HG03196 (cell line): Measurements from ENCODE around the gene IGFBP2.

Experiments
- ATAC-seq: cut with Tn5 transposase; IDR thresholded peaks from one replicate; pipeline ENCODE4 v1.9.1; 2021; ENCODE audit not compliant: unreplicated experiment

Gene IGFBP2

DNA sequence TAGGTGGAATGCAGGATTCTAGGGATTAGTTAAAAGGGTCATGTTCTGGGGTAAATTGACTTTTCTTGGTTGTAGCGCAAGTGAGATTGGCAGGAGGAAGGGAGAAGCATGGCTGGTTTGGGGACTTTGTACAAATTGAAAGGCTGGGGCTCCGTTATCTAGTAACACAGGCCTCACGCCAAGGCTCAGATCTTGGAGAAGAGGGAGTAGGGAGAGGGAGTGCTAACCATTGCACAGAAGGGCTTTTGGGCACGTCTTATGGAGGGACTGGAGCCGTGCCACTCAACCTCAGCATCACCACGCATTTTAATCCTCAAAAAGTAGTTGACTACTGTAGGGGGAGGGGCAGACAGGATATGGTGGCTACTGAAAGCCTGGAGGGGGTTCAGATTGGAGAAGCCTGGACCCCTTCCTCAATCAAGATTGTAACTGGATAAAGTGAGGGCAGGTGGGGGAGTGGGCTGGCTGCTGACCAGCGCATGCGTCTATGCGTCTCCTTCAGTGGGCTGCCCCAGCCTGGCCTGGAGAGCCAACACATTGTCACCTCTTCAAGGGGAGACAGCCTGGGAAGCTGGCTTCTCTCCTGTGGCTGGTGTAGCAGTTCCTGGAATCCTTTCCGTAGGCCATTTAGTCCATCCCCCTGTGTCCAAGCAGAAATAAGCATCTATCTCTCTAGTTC, 47.9 kb downstream of the IGFBP2 start:
- no peak for ATAC-seq

DNA sequence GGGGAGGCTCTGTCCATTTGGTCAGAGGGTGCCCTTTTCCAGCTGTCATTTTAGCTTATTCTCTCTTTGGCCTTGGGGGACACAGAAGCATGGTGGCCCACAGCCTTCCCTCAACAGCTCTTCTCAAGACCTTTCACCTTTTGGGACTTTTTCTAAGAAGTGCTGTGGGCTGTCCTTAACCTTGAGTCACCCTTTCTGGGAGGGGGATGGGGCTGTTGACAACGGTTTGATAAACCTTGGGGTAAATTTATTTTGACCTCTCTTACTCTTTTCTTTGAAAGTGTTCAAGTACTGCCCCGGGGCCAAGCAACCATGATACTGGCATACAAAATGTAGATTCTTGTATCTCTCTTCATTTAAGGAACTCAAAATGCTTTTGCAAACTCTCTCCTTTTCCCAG, 48.5 kb downstream of the IGFBP2 start:
- ATAC-seq = no peak

- no peak for ATAC-seq
Measured at GRCh38 chr2:216683846-216684245, 50.6 kb downstream of the IGFBP2 start.

- no peak for ATAC-seq
Measured at GRCh38 chr2:216685327-216685875, 52.2 kb downstream of the IGFBP2 start.

DNA sequence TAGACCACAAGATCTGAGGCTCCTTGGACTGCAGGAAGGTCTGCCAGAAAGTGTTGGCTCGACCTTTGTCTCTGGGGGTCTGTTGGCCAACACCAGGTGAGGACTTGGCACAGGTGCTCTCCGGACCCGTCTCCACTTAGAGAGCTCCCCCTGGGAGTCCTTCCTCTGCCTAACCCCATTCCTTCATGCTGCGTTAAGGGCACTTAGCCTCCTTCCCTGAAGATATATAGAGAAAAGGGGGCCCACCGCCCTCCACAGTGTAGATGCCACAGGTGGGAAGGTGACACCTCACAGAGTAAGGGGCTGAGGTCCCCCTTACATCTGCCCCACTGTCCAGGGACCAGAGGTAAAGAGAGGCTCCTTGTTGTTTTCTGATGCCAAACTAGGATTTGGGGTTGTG, 53.9 kb downstream of the IGFBP2 start:
- ATAC-seq = no peak

- ATAC-seq = no peak
Measured at GRCh38 chr2:216687646-216688045, 54.4 kb downstream of the IGFBP2 start.

GRCh38 chr2:216688731-216689340, 55.6 kb downstream of the IGFBP2 start:
- ATAC-seq = no peak

DNA sequence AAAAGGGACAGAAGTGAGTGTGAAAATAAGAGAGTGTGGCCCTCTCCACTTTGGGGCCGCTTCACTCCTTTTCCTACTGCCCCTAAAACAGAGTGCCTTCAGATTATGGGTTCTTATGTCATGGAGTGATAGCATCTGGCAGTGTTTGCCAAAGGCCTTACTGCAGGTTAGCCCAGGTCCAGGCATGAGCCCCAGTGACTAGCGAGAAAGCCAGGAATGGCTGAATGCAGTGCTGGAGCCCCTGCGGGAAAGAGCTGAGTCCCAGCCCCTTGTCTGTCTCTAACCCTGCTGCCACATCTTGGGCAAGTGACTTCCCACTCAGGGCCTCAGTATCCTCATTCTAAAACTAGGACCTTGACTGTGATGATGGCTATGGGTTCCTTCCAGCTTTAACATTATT, 56.2 kb downstream of the IGFBP2 start:
- ATAC-seq = no peak

GRCh38 chr2:216690456-216690852, 57.2 kb downstream of the IGFBP2 start:
- no peak for ATAC-seq

DNA sequence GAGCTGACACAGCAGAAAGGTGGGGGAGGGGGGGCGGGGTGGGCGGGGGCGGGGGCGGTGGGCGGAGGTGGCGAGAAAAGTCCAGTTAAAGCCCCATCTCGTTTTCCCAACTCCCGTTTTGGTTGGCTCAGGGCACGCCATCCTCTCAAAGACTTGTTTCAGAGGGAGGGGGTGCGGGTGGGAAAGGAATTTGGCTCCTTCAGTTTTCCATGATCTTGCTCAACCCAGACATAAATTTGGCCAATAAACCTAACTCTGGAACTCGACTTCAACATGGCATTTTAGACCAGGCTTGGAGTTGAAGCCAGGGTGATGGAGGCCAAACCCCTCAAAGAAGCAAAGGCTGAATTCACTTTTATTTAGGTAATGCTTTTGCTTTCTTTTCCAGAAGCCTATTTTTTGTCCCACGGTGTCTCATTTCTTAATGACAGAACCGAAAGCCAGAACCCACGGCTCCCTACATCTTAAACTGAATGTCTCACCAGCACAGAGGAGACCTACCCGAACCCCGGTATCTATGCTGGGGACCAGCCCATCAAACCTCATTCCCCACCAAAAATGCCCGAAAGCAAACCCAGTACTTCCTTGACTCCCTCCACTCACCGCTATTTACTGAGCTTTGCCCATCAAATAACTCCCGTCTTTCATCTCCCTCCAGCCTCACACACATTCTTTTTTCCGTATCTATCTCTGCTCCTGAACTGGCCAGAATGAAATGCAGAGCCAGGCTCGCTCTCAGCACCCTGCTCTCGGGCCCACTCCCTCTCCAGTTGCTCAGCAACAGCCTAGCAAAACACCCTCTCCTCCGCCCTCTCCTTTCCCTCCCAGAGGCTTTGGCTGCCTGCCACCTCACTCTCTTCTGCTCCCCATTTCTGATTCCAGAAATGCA, 57.9 kb downstream of the IGFBP2 start:
- no peak for ATAC-seq

DNA sequence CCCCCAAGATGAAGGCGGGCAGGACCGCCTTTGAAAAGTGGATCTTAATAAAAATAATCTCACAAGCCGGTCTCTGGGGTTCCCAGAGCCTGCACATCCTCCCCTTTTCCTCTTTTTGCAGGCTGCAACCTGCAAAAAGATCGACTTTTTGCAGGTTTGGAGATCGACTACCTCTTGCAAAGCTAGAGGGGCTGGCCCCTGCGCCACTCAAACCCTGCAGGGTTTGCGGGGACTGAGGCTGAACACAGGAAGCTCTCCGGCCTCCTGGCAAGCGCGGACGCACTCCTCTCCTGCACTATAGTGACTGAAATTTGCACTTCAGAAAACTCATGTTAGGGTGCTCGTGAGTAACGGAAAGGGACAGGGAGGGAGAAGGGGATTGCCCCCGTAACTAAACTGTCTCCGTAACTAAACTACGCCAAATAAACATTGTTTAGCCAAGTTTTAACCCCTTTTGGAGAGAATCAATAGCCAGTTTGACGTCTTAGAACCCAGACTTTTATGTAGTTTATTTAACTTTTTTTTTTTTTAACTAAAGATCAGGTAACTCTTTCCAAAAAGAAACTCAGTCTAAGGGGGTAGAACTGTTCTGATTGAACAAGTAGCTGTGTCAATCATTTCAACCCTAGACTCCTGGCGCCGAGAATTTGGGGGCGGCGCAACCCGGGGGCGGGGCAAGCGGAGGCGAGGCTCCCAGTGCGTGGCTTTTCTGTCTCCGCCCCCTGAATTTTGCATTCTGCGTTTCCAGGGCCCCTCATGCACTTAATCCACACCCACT, 59.6 kb downstream of the IGFBP2 start:
- ATAC-seq = no peak

DNA sequence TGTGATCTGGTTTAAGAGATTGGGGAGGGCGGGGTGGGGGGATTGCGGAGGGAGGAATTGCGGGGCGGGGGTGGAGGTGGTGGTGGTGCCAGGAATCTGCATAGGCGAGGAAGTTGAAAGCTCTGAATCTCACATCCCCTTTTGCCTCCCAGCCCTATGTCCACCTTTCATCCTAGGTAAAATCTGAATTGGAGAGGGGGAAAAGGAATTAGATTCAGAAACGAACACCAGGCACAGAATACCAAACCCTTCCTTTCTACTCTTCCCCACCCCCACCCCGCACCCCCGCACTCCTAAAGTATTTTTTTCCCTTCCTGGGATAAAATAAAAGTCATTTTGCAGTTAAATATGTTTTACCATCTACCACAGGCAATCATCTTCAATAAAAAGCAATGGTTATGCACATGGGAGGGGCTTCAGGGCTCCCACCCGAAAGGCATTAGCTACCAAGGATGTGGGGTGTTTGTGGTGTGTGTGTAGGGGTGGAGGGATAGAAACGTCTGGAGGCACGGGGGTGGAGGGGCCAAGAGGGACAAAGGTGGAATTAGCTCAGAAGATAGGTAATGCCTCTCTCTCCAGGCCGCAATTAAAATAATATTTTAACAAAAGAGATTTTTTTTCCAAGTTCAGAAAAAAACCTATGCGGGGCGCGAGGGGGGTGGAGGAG, 60.3 kb downstream of the IGFBP2 start:
- ATAC-seq = no peak

DNA sequence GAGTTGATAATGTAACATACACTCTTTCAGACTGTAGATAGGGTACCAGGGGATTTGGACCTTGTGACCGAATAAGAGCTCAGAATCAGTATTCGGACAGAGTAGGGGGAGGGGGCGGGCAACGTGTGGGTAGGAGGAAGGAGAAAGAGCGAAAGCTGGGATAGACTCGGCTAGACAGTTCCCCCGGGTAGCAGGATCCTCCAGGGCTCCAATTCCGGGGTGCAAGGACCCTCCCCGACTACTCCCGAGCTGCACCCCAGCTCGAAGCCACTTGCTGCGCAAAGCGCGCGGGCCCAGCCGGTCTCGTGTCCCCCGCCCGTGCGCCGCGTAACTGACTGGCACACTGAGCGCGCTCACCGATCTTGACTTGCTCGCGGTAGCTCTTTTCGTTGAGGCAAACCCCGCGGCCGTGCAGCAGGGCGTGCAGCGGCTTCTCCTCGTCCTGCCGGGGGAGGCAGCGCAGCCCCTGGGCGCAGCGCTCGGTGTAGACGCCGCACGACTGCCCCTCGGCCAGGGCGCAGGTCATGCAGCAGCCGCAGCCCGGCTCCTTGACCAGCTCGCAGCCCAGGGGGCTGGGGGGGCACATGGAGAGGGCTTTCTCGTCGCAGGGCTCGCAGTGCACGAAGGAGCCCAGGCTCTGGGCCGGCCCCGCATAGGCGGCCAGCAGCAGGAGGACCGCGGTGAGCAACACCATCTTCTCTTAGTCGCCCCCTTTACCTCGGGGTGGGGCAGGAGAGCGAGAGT, 61.0 kb downstream of the IGFBP2 start:
- ATAC-seq = no peak

GRCh38 chr2:216694826-216695217, 61.6 kb downstream of the IGFBP2 start:
- no peak for ATAC-seq

DNA sequence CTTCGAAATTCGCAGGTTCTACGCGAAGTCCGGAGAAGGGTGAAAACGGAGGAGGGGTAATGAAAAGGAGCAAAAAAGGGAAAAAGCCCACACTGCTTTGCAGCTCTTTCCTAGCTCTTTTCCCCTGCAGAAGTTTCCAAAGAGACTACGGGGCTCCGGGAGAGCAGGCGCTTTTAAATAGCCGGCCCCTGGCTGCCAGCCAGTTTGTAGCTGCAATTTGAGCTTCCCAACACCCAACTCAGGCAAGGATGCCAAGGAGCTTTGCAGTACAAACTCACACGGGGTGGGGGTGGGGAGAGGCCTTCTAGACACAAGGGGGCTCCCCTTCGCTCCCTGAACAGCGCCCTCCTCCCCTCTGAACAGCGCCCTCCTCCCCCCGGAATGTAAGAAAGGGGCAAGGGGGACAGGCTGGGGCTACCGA, 62.2 kb downstream of the IGFBP2 start, which contains the start of gene IGFBP5:
Gene IGFBP5 (minus strand): TSS at position 149 of the 421 bp plus-strand sequence. CDS start 774 bp downstream, outside the sequence.
- ATAC-seq = no peak

GRCh38 chr2:216696321-216696720, 63.1 kb downstream of the IGFBP2 start:
- ATAC-seq = no peak

DNA sequence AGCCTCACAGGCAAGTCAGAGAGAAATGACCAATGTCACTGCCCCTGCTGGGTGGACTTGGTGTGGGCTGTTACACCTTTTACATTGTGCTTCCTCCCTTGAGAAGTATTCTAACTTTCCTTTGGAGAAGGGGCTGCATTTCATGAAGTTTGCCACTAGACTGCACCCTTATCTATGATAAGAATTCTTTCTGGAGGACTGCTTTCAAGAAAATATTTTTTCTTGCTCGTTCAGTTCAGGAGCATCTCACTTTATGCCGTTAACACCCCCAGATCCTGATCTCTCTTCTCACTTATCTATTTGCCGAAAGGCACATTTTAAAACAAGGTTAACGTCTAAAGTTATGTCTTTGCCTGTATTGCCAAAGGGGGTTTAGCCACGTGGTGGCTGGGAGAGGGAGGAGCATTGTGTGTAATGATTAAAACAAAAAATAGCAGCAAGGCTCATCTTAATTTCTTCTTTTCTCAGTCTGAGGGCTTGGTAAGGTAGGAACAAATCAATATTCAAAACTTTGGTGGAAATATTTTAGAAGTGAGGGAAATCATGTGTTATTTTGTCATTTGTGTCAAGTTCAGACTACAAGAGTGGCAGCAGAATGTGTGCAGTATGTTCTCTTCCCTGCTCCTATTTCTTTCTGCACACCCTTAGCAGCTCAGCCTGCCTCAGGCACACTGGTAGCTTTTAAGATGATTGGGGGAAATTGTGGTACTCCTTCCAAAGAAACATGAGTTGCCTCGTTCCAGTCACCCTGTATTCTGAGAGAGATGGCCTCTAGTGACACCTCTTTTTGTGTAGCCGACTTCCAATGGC, 63.7 kb downstream of the IGFBP2 start:
- no peak for ATAC-seq

GRCh38 chr2:216698293-216698692, 65.1 kb downstream of the IGFBP2 start:
- ATAC-seq = no peak

DNA sequence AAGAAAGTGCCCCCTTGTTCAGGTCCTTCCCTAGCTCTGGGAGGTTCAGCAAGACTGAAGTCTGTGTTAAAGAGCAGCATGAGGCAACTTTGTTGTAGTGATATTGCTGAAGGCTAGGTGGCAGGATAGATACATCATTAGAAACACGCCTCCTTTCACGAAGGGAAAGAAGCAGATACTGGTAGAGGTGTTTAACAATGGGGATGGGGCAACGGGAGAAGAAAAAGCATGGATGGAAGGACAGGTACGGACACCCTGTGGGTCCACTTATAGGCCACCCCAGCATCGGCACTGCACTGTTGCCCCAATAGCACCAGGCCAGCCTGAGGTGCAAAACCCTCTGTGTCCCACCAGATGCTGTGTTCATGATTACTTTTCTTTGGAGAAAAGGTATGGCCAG, 65.7 kb downstream of the IGFBP2 start:
- ATAC-seq = peak; percentile 45
